Stomach (tissue), 9 donors: ENCODE results near the gene LUZP1. TPM values are rescaled to one million over a fixed set of nuclear protein-coding genes. Genes with fewer than 3 reads are reported as not detected.

ENCODE experiments used
- DNase-seq, 2 donors: peaks; one replicate each; pipeline versions ENCODE4 v3.0.0 to v3.0.0-alpha.2; 2013 to 2019
- H3K27ac ChIP-seq, 5 donors: fragments of 200-600 bp in 4 of 5; sonication (generic) in 4 of 5; one replicate each; pipeline ENCODE4 v1.5.1; 2013 to 2019; ENCODE audit warnings: mild to moderate bottlenecking in 1 of 5, moderate library complexity in 1 of 5
- H3K27me3 ChIP-seq, 3 donors: fragments of 200-600 bp; sonication (generic); one replicate each; pipeline ENCODE4 v1.5.1; 2017 to 2019; ENCODE audit warnings: mixed run types in 1 of 3
- H3K36me3 ChIP-seq, 4 donors: fragments of 200-600 bp; sonication (generic); 1 replicate in 3 of 4; 2 replicates in 1 of 4; pipeline ENCODE4 v1.5.1; 2016 to 2019
- H3K4me1 ChIP-seq, 4 donors: fragments of 200-600 bp; sonication (generic); one replicate each; pipeline ENCODE4 v1.5.1; 2016 to 2019
- H3K4me3 ChIP-seq, 4 donors: fragments of 200-600 bp; sonication (generic) in 3 of 4; one replicate each; pipeline ENCODE4 v1.5.1; 2016 to 2019; ENCODE audit warnings: mild to moderate bottlenecking in 1 of 4
- H3K9me3 ChIP-seq, 4 donors: fragments of 200-600 bp; sonication (generic); one replicate each; pipeline ENCODE4 v1.5.1; 2016 to 2019
- EP300 ChIP-seq: sonication (generic); formaldehyde crosslinking; IDR thresholded peaks from one replicate; pipeline ENCODE4 v1.6.1; 2017; ENCODE audit warnings: antibody characterized with exemption
- POLR2A ChIP-seq, 4 donors: fragments of 450-650 bp; IDR thresholded peaks; one replicate each; pipeline ENCODE4 v1.6.1; 2016; ENCODE audit warnings: antibody characterized with exemption in 4 of 4, control low read depth in 2 of 4, mild to moderate bottlenecking in 1 of 4, moderate library complexity in 1 of 4
- POLR2AphosphoS5 ChIP-seq, 3 donors: sonication (generic); formaldehyde crosslinking; IDR thresholded peaks; one replicate each; pipeline ENCODE4 v1.6.1; 2016; ENCODE audit warnings: antibody characterized with exemption in 3 of 3
- WGBS, 5 donors: extraction: QIAGEN DNeasy Blood & Tissue Kit in 3 of 5; methylation state at CpG; one replicate each; pipeline versions ENCODE4 v1.1.5 to v1.1.7; 2013 to 2018; 5-methylcytosine and 5-hydroxymethylcytosine counted together
- intact Hi-C: fragments of 100-400 bp; cut with DNase I; formaldehyde crosslinking; loops from one replicate; pipeline ENCODE4 v1.15.1; 2023; ENCODE audit warnings: low total_unique reads
- polyA plus RNA-seq, 3 donors: library from polyadenylated mRNA; stranded (reverse); fragments of 200-250 nt; gene quantifications; one replicate each; pipeline ENCODE4 v1.2.3, GENCODE V29; 2013
- total RNA-seq, 5 donors: library from RNA; depleted of rRNA; stranded (reverse); fragments of >200 nt; gene quantifications; one replicate each; pipeline versions ENCODE4 v1.1.0 to v1.2.3, GENCODE V29; 2014 to 2016
- TF ChIP-seq, protein P1 (sequence below), 7 experiments: fragments of 450-650 bp in 4 of 7; fragments of 200-600 bp in 3 of 7; sonication (generic) in 3 of 7; IDR thresholded peaks; one replicate each; pipeline ENCODE4 v1.5.1; 2016 to 2019; ENCODE audit warnings: antibody characterized with exemption in 7 of 7, control low read depth in 2 of 7, mild to moderate bottlenecking in 1 of 7
- donor health status: healthy with polysubstance abuse.
- donor health status: Bipolar disorder and iron deficiency.
- donor health status: healthy.

The LUZP1 gene
- total and polyA plus RNA-seq, 8 donors: 2.6 to 20.4 (median 13.4) TPM

DNA sequence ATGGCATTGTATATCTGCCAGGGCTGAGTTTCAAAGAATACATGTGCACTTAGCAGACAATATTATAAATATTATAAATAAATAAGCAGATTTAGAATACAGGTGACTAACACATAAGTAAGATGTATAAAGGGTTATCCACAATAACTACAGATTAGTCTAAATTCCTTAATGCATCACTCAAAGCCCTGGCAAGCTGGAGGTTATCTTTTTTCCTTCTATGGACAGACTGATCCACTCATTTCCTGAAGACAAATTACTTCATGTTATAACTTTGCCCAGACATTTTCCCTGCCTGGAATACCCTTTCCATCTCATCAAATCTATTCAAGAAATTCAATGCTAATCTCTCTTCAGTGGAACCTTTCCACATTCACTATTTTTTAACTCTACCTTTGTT is 38.8 kb downstream of the LUZP1 start:
- Histone ChIP-seq H3K4me3 (no peak overlapping the region), H3K9me3 (no peaks in the 10 kb centered on the region), H3K27me3 (no peaks in the 10 kb centered on the region), H3K36me3 (peaks cover 0 to 5% (median 0%) of the 10 kb centered on the region in 4 donors), H3K4me1 (peaks cover 0 to 19% (median 9%) of the 10 kb centered on the region in 4 donors), H3K27ac (no peak overlapping the region)
- no peak for DNase-seq
- TF ChIP-seq, protein P1, sequence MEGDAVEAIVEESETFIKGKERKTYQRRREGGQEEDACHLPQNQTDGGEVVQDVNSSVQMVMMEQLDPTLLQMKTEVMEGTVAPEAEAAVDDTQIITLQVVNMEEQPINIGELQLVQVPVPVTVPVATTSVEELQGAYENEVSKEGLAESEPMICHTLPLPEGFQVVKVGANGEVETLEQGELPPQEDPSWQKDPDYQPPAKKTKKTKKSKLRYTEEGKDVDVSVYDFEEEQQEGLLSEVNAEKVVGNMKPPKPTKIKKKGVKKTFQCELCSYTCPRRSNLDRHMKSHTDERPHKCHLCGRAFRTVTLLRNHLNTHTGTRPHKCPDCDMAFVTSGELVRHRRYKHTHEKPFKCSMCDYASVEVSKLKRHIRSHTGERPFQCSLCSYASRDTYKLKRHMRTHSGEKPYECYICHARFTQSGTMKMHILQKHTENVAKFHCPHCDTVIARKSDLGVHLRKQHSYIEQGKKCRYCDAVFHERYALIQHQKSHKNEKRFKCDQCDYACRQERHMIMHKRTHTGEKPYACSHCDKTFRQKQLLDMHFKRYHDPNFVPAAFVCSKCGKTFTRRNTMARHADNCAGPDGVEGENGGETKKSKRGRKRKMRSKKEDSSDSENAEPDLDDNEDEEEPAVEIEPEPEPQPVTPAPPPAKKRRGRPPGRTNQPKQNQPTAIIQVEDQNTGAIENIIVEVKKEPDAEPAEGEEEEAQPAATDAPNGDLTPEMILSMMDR (IDR thresholded peaks at IDR 0.05): no peak
- TF ChIP-seq POLR2A (IDR thresholded peaks at IDR 0.05) (no peak), POLR2AphosphoS5 (IDR thresholded peaks at IDR 0.05) (no peak), EP300 (no peak)
- intact Hi-C loops: no loop called here

DNA sequence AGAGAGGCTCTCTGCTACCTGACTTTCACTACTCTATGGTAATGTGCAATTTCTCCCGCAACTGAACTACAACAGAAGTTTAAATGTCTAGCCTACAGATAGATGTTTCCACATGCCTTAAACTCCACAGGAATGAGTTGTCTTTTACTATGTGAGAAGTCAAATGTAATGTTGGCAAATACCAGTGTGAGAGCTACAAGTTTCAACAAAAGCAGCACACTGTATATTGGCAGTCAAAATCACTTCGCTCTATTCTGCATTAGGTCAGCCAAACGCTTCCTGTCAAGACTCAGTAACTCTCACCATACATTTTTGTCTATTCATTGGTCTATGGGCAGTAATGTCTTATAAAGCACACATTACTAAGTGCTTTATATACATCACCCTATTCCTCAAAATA is 41.9 kb downstream of the LUZP1 start:
- DNase-seq: no peak
- no peak overlapping the region for H3K4me3 ChIP-seq
- no peak overlapping the region for H3K27ac ChIP-seq
- TF ChIP-seq POLR2A (IDR thresholded peaks at IDR 0.05) (no peak), EP300 (no peak), POLR2AphosphoS5 (IDR thresholded peaks at IDR 0.05) (no peak)
- TF ChIP-seq, protein P1 (IDR thresholded peaks at IDR 0.05): no peak
- no peaks in the 10 kb centered on the region for H3K9me3 ChIP-seq
- no peaks in the 10 kb centered on the region for H3K36me3 ChIP-seq
- intact Hi-C loops: no loop called here
- WGBS, 5 donors: 73 to 90% (median 89%) methylated on average over 3 of the region's 3 CpGs
- H3K4me1 ChIP-seq: peaks cover 8 to 40% (median 25%) of the 10 kb centered on the region in 4 donors
- H3K27me3 ChIP-seq: no peaks in the 10 kb centered on the region

DNA sequence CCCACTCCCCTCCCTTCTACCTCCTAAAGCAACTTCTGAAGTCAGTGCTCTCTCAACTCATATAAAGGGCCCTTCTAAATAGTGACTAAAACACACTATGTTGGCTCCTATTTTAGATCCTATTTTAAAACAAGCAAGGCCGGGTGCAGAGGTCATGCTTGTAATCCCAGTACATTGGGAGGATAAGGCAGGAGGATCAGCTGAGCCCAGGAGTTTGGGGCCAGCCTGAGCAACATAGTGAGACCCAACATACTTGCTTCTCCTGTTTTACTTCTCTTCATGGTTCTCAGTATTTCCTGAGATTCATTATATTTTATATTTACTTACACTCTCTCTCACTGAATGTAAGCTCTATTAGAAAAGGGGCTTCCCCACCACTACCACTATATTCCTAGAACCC is 42.5 kb downstream of the LUZP1 start:
- intact Hi-C loops: no loop called here
- H3K4me1 ChIP-seq: peaks cover 8 to 43% (median 28%) of the 10 kb centered on the region in 4 donors
- H3K36me3 ChIP-seq: no peaks in the 10 kb centered on the region
- no peaks in the 10 kb centered on the region for H3K27me3 ChIP-seq
- H3K27ac ChIP-seq: no peak overlapping the region
- DNase-seq: no peak
- H3K9me3 ChIP-seq: no peaks in the 10 kb centered on the region
- 42 to 65% (median 60%) methylated on average over 1 of the region's 1 CpG for WGBS, 5 donors
- TF ChIP-seq, protein P1 (IDR thresholded peaks at IDR 0.05): no peak
- TF ChIP-seq POLR2A (IDR thresholded peaks at IDR 0.05) (no peak), EP300 (no peak), POLR2AphosphoS5 (IDR thresholded peaks at IDR 0.05) (no peak)
- H3K4me3 ChIP-seq: no peak overlapping the region

DNA sequence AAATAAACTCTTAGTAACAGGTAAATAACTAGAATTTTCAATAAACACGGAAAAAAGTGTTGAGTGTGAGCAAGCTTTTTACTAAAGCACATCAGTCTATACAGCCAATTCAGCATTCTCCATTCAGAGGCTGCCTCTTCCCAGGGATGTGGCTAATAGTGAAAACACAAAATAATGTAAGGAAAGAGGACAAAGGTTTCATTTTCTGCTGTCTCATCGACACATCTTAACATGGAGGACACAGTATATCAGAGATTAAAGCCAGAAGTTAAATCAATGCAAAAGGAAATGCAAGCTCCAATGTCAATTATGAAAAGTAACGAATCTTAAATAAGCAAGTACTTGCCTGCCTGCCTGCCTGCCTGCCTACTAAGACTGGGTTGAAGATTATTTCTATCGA is 43.2 kb downstream of the LUZP1 start:
- H3K27ac ChIP-seq: no peak overlapping the region
- 80 to 90% (median 88%) methylated on average over 4 of the region's 4 CpGs for WGBS, 5 donors
- no peak overlapping the region for H3K4me3 ChIP-seq
- DNase-seq: no peak
- intact Hi-C loops: no loop called here
- no peak for TF ChIP-seq POLR2AphosphoS5 (IDR thresholded peaks at IDR 0.05)
- no peak for TF ChIP-seq POLR2A (IDR thresholded peaks at IDR 0.05)
- TF ChIP-seq, protein P1 (IDR thresholded peaks at IDR 0.05): no peak
- no peak for TF ChIP-seq EP300
- H3K27me3 ChIP-seq: no peaks in the 10 kb centered on the region
- H3K4me1 ChIP-seq: peaks cover 8 to 49% (median 31%) of the 10 kb centered on the region in 4 donors
- H3K9me3 ChIP-seq: no peaks in the 10 kb centered on the region
- H3K36me3 ChIP-seq: no peaks in the 10 kb centered on the region
